Measurements from ENCODE around the gene NDRG4. TPM values are rescaled to one million over a fixed set of nuclear protein-coding genes. Genes with fewer than 3 reads are reported as not detected.

Gene NDRG4
- total and polyA plus RNA-seq, 2 donors (not counting 1 experiment from before 2014, with no cell fraction given): 4.0 to 5.1 TPM

DNA sequence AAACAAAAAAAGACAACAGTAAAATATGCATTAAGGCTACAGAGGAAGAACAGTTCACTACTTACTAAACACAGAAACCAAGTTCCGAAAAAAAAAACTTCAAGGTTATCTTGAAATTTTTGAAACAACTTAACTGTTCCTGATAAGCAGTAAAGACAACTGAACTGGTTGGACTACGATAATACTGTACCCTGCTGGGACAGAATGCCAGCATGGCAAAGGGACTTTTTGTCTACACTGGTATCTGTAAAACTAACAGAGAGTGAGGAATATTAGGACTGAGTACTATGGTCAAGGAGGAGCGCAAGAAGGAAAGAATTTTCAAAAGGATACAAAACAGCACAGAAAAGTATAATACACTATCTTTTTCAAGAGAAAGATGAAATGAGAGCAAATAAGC is 35.2 kb downstream of the NDRG4 start:
- no peak for DNase-seq (ENCODE audit: low read depth in 2 of 2)
- H3K9ac ChIP-seq (ENCODE audit: insufficient read depth, low read length): no peak overlapping the region
- no peak for TF ChIP-seq EZH2 (IDR thresholded peaks at IDR 0.05; ENCODE audit: low read length, missing control alignments)
- TF ChIP-seq, protein P1, sequence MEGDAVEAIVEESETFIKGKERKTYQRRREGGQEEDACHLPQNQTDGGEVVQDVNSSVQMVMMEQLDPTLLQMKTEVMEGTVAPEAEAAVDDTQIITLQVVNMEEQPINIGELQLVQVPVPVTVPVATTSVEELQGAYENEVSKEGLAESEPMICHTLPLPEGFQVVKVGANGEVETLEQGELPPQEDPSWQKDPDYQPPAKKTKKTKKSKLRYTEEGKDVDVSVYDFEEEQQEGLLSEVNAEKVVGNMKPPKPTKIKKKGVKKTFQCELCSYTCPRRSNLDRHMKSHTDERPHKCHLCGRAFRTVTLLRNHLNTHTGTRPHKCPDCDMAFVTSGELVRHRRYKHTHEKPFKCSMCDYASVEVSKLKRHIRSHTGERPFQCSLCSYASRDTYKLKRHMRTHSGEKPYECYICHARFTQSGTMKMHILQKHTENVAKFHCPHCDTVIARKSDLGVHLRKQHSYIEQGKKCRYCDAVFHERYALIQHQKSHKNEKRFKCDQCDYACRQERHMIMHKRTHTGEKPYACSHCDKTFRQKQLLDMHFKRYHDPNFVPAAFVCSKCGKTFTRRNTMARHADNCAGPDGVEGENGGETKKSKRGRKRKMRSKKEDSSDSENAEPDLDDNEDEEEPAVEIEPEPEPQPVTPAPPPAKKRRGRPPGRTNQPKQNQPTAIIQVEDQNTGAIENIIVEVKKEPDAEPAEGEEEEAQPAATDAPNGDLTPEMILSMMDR (conservative IDR thresholded peaks at IDR 0.05 in 1 of 2, IDR thresholded peaks at IDR 0.05 in 1 of 2; ENCODE audit: low read depth in 1 of 2, low read length in 2 of 2): no peak
- no peak overlapping the region for H3K27ac ChIP-seq (ENCODE audit: insufficient read depth, low read length)
- H3K36me3 ChIP-seq (ENCODE audit: control insufficient read depth, insufficient read depth, low read length): peaks cover 28% of the 10 kb centered on the region
- H3K79me2 ChIP-seq (ENCODE audit: control insufficient read depth, insufficient read depth, low read length): no peaks in the 10 kb centered on the region
- no peak overlapping the region for H3K4me3 ChIP-seq (replicated peaks in 1 of 4; ENCODE audit: control extremely low read depth in 1 of 4, insufficient read depth in 1 of 4, low read depth in 3 of 4, low read length in 4 of 4)
- no peak overlapping the region for H3K4me2 ChIP-seq (ENCODE audit: extremely low read depth, insufficient read depth, low read length)
- no peak overlapping the region for H2AFZ ChIP-seq (ENCODE audit: low read length)
- no peaks in the 10 kb centered on the region for H3K9me3 ChIP-seq (ENCODE audit: control insufficient read depth, insufficient read depth, low read depth, low read length)
- no peaks in the 10 kb centered on the region for H3K27me3 ChIP-seq (ENCODE audit: control insufficient read depth, insufficient read depth, low read length)
- H3K4me1 ChIP-seq (ENCODE audit: control insufficient read depth, extremely low read depth, insufficient read depth, low read length): no peaks in the 10 kb centered on the region
- no peaks in the 10 kb centered on the region for H4K20me1 ChIP-seq (ENCODE audit: control insufficient read depth, extremely low read depth, insufficient read depth, low read length)

DNA sequence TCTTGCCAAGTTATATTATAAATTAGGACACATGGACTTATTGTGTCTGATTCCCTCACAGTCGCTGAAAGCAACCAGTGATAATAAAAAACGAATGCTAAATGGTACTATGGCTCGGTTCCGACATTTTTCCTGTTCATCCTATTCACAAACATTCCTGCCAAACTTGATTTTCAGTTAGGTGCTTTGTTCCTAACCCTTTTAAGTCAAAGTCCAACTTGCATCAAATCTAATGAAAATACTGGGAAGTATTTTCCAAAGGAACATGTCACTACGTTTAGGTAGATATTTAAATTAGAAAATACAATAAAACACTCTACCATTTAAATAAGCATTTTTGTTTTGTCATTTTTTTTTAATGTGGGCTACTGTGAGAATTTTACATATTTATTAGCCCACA is 36.3 kb downstream of the NDRG4 start:
- H3K4me1 ChIP-seq (ENCODE audit: control insufficient read depth, extremely low read depth, insufficient read depth, low read length): no peaks in the 10 kb centered on the region
- H3K4me3 ChIP-seq (replicated peaks in 1 of 4; ENCODE audit: control extremely low read depth in 1 of 4, insufficient read depth in 1 of 4, low read depth in 3 of 4, low read length in 4 of 4): no peak overlapping the region
- H3K27ac ChIP-seq (ENCODE audit: insufficient read depth, low read length): no peak overlapping the region
- H3K27me3 ChIP-seq (ENCODE audit: control insufficient read depth, insufficient read depth, low read length): no peaks in the 10 kb centered on the region
- H4K20me1 ChIP-seq (ENCODE audit: control insufficient read depth, extremely low read depth, insufficient read depth, low read length): no peaks in the 10 kb centered on the region
- H2AFZ ChIP-seq (ENCODE audit: low read length): no peak overlapping the region
- H3K9me3 ChIP-seq (ENCODE audit: control insufficient read depth, insufficient read depth, low read depth, low read length): no peaks in the 10 kb centered on the region
- TF ChIP-seq, protein P1 (conservative IDR thresholded peaks at IDR 0.05 in 1 of 2, IDR thresholded peaks at IDR 0.05 in 1 of 2; ENCODE audit: low read depth in 1 of 2, low read length in 2 of 2): no peak
- TF ChIP-seq EZH2 (IDR thresholded peaks at IDR 0.05; ENCODE audit: low read length, missing control alignments): no peak
- H3K9ac ChIP-seq (ENCODE audit: insufficient read depth, low read length): no peak overlapping the region
- H3K4me2 ChIP-seq (ENCODE audit: extremely low read depth, insufficient read depth, low read length): no peak overlapping the region
- no peaks in the 10 kb centered on the region for H3K79me2 ChIP-seq (ENCODE audit: control insufficient read depth, insufficient read depth, low read length)
- no peak for DNase-seq (ENCODE audit: low read depth in 2 of 2)
- peaks cover 22% of the 10 kb centered on the region for H3K36me3 ChIP-seq (ENCODE audit: control insufficient read depth, insufficient read depth, low read length)

DNA sequence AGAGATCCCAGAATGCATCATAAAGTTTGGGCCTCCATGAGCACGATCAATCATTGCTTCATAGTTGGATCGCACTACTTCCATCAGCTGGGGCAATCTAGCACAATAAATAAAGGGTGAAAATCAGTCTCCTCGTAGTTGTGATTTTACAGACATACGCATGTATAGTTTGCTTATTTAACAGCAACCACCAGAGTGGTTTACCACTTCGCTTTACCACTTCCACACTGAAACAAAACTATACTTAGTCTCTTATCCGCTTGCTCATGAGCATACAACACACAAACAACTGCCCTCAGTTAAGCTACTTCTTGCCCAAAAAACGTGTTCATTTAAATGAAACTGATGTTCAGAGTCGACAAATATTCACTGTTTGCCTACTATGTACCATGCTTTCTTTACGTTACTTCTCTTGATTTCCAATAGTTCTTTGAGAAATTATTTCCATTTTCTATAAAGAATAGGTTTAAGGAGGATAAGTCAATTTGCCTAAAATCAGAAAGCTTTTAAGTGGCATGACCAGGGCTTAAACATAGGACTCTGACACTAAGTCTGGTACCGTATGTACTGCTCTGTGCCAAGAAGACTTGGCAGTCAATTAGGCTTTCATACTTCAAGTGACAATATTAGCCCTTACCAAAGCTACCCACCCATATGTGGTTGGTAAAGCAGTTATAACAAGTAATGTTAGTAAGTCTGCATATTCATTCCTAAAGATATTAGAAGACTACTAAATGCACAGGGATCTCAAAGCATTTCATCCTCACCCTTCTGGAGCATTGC is 37.4 kb downstream of the NDRG4 start:
- Histone ChIP-seq H3K4me2 (ENCODE audit: extremely low read depth, insufficient read depth, low read length) (no peak overlapping the region), H3K27me3 (ENCODE audit: control insufficient read depth, insufficient read depth, low read length) (no peaks in the 10 kb centered on the region), H3K4me3 (replicated peaks in 1 of 4; ENCODE audit: control extremely low read depth in 1 of 4, insufficient read depth in 1 of 4, low read depth in 3 of 4, low read length in 4 of 4) (no peak overlapping the region), H2AFZ (ENCODE audit: low read length) (no peak overlapping the region), H3K36me3 (ENCODE audit: control insufficient read depth, insufficient read depth, low read length) (peaks cover 17% of the 10 kb centered on the region), H3K27ac (ENCODE audit: insufficient read depth, low read length) (no peak overlapping the region), H3K79me2 (ENCODE audit: control insufficient read depth, insufficient read depth, low read length) (no peaks in the 10 kb centered on the region), H3K9ac (ENCODE audit: insufficient read depth, low read length) (no peak overlapping the region), H3K4me1 (ENCODE audit: control insufficient read depth, extremely low read depth, insufficient read depth, low read length) (no peaks in the 10 kb centered on the region), H3K9me3 (ENCODE audit: control insufficient read depth, insufficient read depth, low read depth, low read length) (no peaks in the 10 kb centered on the region), H4K20me1 (ENCODE audit: control insufficient read depth, extremely low read depth, insufficient read depth, low read length) (no peaks in the 10 kb centered on the region)
- no peak for DNase-seq (ENCODE audit: low read depth in 2 of 2)
- TF ChIP-seq, protein P1 (conservative IDR thresholded peaks at IDR 0.05 in 1 of 2, IDR thresholded peaks at IDR 0.05 in 1 of 2; ENCODE audit: low read depth in 1 of 2, low read length in 2 of 2): no peak
- TF ChIP-seq EZH2 (IDR thresholded peaks at IDR 0.05; ENCODE audit: low read length, missing control alignments): no peak
